HG02943 (cell line): ENCODE measurements around the gene CFD.

ENCODE experiments used
- ATAC-seq: cut with Tn5 transposase; IDR thresholded peaks from one replicate; pipeline ENCODE4 v1.9.1; 2021; ENCODE audit warnings: mild to moderate bottlenecking, low read depth, moderate library complexity; ENCODE audit not compliant: unreplicated experiment

CFD gene

DNA sequence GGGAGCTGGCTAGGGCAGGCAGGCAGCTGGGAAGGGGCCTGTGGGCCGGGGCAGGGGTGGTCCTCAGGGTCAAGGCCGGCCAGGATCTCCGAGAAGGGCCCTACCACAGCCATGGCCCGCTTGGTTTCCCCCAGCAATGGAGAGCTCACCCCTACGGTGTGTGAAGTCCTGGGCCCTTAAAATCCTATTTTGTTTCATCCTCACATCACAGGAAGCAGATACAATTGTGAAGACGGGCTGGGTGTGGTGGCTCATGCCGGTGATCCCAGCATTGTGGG lies 42.6 kb downstream of the CFD start:
- no peak for ATAC-seq

DNA sequence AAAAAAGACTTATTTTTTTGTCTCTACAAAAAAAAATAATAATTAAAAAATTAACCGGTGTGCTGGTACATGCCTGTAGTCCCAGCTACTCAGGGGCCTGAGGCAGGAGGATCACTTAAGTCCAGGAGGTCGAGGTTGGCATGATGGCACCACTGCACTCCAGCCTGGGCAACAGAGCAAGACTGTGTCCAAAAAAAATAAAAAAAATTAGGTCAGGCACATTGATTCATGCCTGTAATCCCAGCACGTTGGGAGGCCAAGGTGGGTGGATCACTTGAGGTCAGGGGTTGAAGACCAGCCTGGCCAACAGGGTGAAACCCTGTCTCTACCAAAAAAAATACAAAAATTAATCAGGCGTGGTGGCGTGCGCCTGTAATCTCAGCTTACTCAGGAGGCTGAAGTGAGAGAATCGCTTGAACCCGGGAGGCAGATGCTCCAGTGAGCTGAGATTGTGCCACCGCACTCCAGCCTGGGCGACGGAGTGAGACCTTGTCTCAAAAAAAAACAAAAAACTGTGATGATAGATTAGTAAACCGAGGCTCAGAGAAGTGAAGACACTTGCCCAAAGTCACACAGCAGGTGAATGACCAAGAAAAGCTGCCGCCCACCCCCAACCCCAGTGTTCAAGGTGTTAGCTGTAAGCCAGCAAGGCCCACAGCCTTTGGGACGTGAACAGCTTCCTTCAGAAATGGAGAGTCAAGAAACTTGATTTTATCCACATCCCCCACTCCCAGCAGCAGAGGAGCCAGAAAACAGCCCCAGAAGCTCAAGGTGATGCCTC lies 43.2 kb downstream of the CFD start:
- ATAC-seq, result no peak

DNA sequence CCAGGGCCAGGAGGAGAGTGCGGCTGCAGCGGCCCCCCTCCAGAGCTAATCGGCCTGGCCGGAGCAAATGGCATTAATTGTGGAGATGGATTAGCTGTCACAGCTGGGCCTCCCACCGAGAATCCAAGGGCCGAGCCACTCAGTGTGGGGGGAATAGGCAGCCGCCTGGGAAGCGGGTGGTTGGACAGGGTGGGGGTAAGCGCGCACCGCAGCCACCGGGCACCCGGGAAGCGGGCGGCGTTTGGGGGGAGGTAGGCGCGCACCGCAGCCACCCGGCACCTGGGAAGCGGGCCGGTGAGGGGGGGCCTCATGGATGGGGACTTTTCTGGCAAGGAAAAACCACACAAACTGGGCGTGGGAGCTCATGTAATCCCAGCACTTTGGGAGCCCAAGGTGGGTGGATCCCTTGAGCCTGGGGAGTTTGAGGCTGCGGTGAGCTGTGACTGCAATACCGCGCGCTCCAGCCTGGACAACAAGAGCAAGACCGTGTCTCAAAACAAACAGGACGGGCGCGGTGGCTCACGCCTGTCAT lies 43.9 kb downstream of the CFD start:
- no peak for ATAC-seq

DNA sequence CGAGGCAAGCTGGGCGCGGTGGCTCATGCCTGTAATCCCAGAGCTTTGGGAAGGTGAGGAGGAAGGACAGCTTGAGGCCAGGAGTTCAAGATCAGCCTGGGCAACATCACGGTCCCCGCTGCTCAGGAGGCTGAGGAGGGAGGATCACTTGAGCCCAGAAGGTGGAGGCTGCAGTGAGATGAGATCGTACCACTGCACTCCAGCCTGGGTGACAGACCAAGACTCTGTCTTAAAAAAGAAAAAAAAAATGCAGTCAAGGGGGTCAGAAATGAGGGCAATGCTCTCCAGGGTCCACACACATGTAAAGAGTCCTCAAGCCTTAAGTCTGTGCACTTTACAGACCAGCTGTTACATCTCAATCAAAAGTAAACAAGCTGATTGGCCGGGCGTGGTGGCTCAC lies 45.1 kb downstream of the CFD start:
- ATAC-seq, result no peak

DNA sequence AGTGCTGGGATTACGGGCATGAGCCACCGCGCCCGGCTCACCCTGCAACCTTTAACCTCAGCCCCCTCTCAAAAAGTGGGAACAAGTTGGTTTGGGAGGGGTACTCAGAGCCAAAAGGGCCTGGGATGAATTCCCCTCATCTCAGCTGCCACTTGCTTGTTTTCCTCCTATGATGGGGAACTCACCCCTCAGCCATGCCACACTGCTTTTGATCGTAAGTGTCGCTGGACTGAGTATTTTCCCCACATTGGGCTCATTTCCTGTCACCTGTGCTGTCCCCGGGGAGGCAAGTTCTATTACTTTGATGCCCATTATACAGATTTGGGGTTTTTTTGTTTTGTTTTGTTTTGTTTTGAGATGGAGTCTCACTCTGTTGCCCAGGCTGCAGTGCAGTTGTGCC lies 47.0 kb downstream of the CFD start:
- no peak for ATAC-seq

DNA sequence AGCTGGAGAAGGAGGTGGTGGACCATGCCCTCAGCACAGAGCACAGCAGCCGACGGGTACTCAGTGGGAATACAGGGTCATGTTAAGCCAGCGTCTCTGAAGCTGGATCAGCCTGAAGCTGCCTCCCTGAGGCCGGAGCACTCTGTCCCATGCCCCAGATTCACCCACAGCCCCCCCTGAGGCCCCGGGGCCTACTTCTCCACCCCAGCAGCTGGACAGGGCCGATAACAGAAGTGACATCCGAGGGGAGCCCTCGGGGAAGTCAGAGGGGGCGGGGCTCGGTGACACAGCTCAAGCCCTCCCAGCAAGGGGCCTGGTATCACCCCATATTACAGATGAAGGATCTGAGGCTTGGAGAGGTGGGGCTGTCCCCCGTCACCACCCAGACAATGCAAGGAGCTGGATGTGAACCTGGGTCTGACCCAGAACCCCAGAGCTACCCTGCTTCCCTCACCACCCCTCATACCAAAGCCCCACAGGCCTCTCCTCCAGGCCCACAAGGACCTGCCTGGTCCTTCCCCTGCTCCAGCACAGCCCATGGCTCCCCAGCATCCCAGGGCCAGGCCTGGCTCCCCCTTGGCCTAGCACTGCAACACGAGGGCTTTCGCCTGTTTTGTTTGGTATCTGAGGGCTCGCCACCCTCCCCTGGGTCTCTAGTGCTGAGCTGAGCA lies 47.9 kb downstream of the CFD start:
- no peak for ATAC-seq

DNA sequence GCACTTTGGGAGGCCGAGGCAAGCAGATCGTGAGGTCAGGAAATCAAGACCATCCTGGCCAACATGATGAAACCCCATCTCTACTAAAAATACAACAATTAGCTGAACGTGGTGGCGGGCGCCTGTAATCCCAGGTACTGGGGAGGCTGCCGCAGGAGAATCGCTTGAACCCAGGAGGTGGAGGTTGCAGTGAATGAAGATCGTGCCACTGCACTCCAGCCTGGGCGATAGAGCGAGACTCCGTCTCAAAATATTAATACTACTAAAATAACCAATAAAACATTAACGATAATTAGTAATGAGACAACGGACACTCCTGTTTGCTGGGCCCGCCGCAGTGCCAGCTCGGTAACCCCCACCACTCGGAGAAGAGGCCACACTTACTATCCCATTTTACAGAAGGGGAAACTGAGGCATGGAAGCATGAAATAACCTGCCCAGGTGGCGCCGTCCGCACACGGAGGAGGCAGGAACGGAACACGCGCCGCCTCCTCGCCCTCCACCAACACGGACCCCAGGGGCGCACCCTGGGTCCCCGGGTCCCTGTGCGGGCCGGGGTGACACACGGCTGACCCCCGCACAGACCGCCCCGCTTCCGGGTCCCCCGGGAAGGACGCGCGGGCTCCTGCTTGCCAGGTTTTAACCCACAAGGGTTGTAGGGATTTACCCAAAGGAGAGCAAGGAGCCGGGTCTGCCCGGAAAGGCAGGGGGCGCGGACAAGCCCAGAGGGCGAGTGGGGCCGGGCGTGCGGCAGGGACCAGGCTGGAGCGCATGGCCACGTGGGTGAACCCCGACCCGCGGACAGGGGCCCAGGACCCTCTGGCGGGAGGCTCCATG lies 52.0 kb downstream of the CFD start:
- no peak for ATAC-seq

DNA sequence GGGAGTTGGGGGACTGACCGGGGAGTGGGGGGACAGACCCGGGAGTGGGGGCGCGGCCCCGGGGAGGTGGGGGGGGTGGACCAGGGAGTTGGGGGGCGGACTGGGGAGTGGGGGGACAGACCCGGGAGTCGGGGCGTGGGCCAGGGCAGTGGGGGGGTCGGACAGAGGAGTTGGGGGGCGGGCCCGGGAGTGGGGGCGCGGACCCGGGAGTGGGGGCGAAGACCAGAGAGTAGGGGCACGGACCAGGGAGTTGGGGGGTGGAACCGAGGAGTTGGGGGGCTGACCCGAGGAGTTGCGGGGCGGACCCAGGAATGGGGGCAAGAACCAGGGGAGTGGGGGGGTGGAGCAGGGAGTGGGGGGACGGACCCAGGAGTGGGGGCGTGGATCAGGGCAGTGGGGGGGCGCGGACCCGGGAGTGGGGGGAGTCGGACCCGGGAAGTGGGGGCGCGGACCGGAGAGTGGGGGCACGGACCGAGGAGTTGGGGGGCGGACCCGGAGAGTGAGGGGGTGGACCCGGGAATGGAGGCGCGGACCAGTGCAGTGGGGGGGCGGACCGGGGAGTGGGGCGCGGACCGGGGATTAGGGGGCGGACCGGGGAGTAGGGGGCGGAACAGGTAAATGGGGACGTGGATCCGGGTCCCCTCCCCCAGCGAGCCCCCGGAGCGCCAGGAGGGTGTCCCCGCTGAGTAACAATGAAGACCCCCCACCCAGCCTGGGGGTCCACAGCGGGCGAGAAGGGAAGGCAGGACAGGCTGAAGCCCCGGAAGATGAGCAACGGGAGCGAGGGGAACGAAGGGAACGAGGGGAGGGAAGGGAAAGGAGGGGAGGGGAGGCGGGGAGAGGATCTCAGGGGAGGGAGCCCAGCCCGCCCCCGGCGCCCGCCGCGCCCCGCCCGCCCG lies 53.0 kb downstream of the CFD start:
- no peak for ATAC-seq
